AG04450 (cell line): ENCODE results near the gene HES2. TPM values are rescaled to one million over a fixed set of nuclear protein-coding genes. Genes with fewer than 3 reads are reported as not detected.
"Not testable (repeated sequence)": the region's sequence is repeated elsewhere in the genome, so short reads cannot be mapped to it uniquely, and the experiment has no call there.

ENCODE experiments used
- CTCF ChIA-PET: fragments of 300-600, 350-600 bp; formaldehyde crosslinking; extraction: SDS; loops from one replicate; lab custom pipeline; 2022; ENCODE audit warnings: antibody characterized with exemption, inconsistent platforms; lab: Charles Lee
- POLR2A ChIA-PET: fragments of 350-600 bp; formaldehyde crosslinking; extraction: SDS; loops from one replicate; lab custom pipeline; 2021; ENCODE audit warnings: antibody characterized with exemption, inconsistent platforms; lab: Yijun Ruan, JAX
- DNase-seq: peaks from one replicate; pipeline ENCODE4 v3.0.0-alpha.2; 2011; ENCODE audit warnings: low read depth, low spot score
- H3K27ac ChIP-seq: one replicate; pipeline ENCODE4 v1.5.1; 2012; ENCODE audit warnings: low read depth, low read length, control low read depth
- H3K27me3 ChIP-seq: one replicate; pipeline ENCODE4 v1.6.0; 2012; ENCODE audit warnings: low read length; ENCODE audit not compliant: control insufficient read depth, insufficient read depth
- H3K4me3 ChIP-seq: 2 replicates; pipeline ENCODE4 v1.5.1; 2011; ENCODE audit warnings: mild to moderate bottlenecking, low read depth, low read length, control low read depth
- H3K9me3 ChIP-seq: 2 replicates; pipeline ENCODE4 v1.5.1; 2012; ENCODE audit warnings: low read length; ENCODE audit not compliant: control insufficient read depth, insufficient read depth
- polyA plus RNA-seq: library from polyadenylated mRNA; depleted of rRNA; stranded (reverse); fragments of >200 nt; gene quantifications from 2 replicates; pipeline ENCODE4 v1.2.3, GENCODE V29; 2011
- TF ChIP-seq, protein P1 (sequence below): IDR thresholded peaks from 2 replicates; pipeline ENCODE4 v1.5.1; 2011; ENCODE audit warnings: low read depth, low read length, control low read depth, inconsistent platforms

The HES2 gene
- polyA plus RNA-seq, 1 experiment: not detected

DNA sequence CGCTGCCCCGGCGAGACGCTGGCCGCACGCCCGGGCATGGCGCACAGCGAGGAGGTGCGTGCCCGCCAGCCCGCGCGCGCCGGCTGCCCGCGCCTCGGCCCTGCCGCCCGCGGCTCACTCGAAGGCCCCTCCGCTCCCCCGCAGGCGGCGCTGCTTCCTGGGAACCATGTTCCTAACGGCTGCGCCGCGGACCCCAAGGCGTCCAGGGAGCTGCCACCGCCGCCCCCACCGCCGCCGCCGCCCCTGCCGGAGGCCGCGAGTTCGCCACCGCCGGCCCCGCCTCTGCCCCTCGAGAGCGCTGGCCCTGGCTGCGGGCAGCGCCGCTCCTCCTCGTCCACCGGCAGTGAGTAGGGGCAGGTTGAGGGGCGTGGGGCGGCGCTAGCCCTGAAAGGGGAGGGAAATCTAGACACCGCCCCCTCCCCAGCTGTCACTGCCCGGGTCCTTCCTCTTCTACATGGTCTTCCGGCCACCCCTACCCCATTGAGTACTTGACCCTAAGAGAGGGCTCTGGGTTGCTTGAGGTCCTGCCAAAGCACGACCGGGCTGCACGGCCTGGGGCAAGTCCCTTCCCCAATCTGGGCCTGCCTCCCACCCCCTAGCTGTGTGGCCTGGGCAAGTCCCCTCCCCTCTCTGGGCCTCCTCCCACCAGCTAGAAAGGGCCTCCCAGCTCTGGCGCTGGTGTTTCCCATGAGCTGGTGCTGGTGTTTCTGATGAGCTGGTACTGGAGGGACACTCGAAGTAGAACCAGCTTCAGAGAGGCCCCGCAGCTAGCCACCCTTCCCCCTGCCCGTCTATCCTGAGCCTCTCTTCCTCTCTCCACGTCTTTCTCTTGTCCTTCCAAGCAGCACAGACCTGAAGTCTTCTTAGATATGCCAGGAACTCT lies 29.3 kb upstream of the HES2 start:
- Histone ChIP-seq H3K9me3 (peaks cover 6% of the 10 kb centered on the region; the same call in 1 of the 2 replicates), H3K4me3 (no peak overlapping the region), H3K27me3 (peaks cover 76% of the 10 kb centered on the region), H3K27ac (no peak overlapping the region)
- CTCF ChIA-PET: interaction anchor here (0.6 to 1.8 kb wide), 3 partner anchors 9 to 92 kb away, joined by 3 to 11 read pairs (median 4); no protein-coding TSS in a partner anchor
- POLR2A ChIA-PET: interaction anchor here (0.6 kb wide), 1 partner anchor 49 kb away, joined by 3 read pairs; no protein-coding TSS in a partner anchor
- DNase-seq: no peak
- TF ChIP-seq, protein P1, sequence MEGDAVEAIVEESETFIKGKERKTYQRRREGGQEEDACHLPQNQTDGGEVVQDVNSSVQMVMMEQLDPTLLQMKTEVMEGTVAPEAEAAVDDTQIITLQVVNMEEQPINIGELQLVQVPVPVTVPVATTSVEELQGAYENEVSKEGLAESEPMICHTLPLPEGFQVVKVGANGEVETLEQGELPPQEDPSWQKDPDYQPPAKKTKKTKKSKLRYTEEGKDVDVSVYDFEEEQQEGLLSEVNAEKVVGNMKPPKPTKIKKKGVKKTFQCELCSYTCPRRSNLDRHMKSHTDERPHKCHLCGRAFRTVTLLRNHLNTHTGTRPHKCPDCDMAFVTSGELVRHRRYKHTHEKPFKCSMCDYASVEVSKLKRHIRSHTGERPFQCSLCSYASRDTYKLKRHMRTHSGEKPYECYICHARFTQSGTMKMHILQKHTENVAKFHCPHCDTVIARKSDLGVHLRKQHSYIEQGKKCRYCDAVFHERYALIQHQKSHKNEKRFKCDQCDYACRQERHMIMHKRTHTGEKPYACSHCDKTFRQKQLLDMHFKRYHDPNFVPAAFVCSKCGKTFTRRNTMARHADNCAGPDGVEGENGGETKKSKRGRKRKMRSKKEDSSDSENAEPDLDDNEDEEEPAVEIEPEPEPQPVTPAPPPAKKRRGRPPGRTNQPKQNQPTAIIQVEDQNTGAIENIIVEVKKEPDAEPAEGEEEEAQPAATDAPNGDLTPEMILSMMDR: no peak

DNA sequence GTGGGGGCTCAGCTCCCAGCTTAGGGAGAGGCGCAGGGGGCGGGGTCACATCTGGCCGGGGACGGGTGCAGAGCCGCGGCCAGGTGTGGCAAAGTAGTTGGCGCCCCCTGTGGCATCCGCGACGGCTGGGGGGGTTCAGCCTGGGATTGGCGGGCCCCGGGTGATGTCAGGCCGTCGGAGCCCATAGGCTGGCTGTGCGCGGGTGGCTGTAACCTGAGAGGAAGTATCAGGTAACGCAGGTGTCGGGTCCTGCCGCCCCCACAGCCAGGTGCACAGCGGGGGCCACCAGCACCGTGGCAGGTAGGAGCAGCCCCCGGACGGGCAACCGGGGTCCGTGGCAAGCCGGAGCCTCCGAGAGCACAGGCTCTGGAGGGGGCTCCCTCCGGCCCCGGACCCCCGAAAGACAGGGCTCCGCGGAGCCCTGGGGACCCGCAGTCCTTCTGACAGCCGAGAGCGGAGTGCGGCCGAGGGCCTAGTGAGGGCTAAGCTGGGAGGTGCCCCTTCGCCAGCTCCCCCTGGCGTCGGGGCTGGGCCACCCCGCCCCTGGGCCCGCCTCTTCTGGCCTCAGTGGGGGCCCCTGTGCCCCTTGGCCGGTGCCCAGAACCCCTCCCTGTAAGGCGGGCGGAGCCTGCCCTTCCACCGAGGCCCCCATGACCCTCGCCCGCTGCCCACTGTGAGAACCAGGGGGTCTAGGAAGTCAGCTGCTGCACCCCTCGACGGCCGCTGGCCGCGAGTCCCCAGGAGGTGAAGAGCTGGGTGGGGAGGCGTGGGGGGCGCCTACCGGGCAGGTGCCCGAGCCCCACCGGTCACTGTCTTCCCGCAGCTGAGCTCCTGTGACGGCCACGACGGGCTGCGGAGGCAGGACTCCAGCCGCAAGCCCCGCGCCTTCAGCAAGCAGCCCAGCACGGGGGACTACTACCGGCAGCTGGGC lies 28.4 kb upstream of the HES2 start:
- DNase-seq: no peak
- Histone ChIP-seq H3K27me3 (peaks cover 70% of the 10 kb centered on the region), H3K4me3 (no peak overlapping the region), H3K9me3 (peaks cover 6% of the 10 kb centered on the region; the same call in 1 of the 2 replicates), H3K27ac (no peak overlapping the region)
- TF ChIP-seq, protein P1: 0 out of 2 replicates have a peak, but pooled peaks have one; percentile 3
- ChIA-PET POLR2A (no interaction called here), CTCF (interaction anchor here (1.1 to 1.8 kb wide), 2 partner anchors 10 kb away, joined by 3 to 11 read pairs; no protein-coding TSS in a partner anchor)

DNA sequence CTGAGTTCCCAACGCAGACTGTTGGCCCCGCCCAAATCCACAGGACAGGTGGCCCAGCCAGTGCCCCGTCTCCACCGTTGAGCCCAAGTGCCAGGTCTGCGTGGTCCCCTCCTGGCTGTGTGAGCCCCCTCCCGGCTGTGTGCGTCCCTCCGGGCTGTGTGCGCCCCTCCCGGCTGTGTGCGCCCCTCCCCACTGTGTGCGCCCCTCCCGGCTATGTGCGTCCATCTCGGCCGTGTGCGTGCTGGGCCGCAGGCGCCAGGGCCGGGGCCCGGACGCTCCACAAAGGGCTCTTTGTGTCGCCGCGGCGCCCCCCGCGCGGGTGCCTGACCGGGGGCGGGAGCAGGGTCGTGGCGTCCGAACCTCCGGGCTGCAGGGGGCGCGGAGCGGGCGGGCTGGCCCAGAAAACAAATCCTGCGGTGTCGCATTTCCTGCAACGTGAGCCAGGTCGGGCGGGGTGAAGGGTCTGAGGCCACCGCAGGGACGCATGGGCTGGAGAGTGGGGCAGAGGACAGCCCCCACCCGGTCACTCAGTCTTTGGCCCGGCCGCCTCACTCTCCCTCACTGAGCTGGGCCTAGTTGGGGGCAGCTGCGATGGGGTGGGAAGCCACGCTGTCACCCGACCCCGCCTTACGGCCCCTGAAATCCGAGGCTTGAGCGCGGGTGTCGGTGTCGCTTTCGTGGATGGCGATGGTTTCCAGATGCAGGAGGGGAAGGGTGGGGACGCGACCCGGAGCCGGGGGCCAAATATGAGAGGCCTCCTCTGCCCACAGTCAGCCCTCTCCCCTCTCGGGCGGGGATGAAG lies 27.5 kb upstream of the HES2 start:
- Histone ChIP-seq H3K9me3 (peaks cover 6% of the 10 kb centered on the region; the same call in 1 of the 2 replicates), H3K27me3 (peaks cover 66% of the 10 kb centered on the region), H3K27ac (no peak overlapping the region), H3K4me3 (no peak overlapping the region)
- no peak for DNase-seq
- TF ChIP-seq, protein P1: no peak
- CTCF ChIA-PET: interaction anchor here (1.1 to 1.4 kb wide), 2 partner anchors 9 to 43 kb away, joined by 3 read pairs; no protein-coding TSS in a partner anchor
- POLR2A ChIA-PET: no interaction called here

DNA sequence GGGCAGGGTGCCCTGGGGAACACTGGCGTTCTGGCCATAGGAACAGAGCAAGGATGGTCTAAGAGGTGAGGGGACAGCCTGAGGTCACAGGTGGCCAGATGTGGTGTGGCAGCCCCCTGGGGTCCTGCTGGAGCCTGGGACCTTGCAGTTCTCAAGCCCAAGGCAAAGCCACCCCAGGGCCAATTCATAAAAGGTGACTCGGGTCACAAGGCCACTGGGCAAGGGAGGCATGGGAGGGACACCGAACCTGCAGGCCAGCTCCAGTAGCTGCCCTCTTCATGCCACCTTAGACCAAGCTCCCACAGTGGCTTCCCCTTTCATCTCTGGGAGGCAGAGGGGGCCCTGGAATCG lies 26.9 kb upstream of the HES2 start:
- H3K27me3 ChIP-seq: peaks cover 66% of the 10 kb centered on the region
- CTCF ChIA-PET: interaction anchor here (1.1 to 1.4 kb wide), 2 partner anchors 9 to 44 kb away, joined by 3 read pairs; no protein-coding TSS in a partner anchor
- TF ChIP-seq, protein P1: no peak

DNA sequence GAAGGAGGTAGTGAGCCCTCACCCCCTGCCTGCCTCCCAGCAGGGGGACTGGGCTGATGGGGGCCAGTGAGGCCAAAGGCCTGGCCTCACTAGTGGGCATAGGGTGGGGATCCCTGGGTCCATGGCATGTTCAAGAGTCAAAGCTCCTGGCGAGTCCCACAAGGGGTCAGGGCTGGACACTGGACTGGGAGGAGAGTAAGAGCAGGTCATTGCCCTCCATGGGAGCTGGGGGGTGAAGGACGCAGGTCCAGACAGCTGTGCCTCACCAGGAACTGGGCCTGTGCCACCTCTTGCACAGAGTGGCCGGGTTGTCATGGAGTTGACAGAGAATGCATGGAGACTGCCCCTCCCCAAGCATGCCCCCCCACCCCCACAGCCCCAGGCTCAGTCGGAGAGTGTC lies 26.2 kb upstream of the HES2 start:
- H3K9me3 ChIP-seq, H3K4me3 ChIP-seq, POLR2A ChIA-PET, H3K27ac ChIP-seq, DNase-seq: not testable (repeated sequence)
- peaks cover 66% of the 10 kb centered on the region for H3K27me3 ChIP-seq
- CTCF ChIA-PET: interaction anchor here (0.6 to 1.4 kb wide), 3 partner anchors 8 to 45 kb away, joined by 3 to 4 read pairs (median 3); no protein-coding TSS in a partner anchor

More for the DNA sequence above, 26.9 kb upstream of the HES2 start:
- H3K9me3 ChIP-seq: peaks cover 6% of the 10 kb centered on the region; the same call in 1 of the 2 replicates
- DNase-seq: no peak
- H3K4me3 ChIP-seq: no peak overlapping the region
- POLR2A ChIA-PET: no interaction called here
- no peak overlapping the region for H3K27ac ChIP-seq
